ENCODE data around the gene SPTBN4.
A peak's percentile ranks its signal among the peaks of the same experiment; 100 is the strongest.

Gene SPTBN4

DNA sequence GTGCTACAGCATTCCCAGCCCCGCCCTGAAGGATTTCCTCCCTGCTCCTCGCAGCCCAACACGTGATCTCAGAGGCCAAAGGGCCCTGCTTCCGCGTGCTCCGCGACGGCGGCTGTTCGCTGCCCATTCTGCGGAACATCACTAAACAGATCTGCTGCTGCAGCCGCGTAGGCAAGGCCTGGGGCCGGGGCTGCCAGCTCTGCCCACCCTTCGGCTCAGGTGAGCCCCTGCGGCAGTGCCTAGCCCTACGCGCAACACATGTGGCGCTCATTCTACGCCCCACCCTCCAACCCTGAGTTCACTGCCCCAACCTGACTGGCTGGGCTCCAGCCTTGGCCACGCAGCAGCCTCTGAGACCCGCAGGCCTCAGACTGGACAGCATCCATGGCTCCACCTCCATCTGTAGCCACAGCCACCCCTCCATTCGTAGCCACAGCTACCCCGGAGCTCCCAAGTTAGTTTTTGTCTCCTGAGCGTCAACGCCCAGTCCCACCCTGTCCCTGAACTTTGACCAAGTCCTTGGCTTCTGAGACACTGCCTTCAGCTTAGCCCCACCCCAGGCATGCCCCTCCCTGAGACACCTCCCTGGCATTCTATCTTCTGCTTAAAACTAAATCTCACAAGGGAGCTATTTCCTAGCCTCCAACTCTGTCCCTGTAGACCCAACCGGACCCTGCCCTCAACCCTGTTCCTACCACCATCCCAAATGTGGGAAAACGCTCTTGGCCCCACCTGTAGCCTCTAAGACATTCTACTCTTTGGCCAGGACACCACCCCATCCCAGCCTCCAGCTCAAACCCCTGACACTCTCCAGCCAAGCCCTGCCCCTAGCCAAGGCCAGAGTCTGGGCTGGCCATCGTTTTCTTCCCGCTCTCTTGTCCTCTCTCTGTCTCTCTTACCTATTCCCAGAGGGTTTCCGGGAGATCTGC lies 140.8 kb downstream of the SPTBN4 start:
- DNase-seq = no peak

DNA sequence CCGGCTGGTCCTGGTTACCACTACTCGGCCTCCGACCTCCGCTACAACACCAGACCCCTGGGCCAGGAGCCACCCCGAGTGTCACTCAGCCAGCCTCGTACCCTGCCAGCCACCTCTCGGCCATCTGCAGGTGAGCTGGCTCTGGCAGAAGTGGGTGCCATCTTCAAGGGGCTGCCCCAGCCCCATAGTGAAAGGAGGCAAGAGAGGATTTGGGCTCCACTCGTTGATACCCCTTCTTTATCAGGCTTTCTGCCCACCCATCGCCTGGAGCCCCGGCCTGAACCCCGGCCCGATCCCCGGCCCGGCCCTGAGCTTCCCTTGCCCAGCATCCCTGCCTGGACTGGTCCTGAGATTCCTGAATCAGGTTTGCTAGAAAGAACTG lies 141.4 kb downstream of the SPTBN4 start:
- no peak for DNase-seq

DNA sequence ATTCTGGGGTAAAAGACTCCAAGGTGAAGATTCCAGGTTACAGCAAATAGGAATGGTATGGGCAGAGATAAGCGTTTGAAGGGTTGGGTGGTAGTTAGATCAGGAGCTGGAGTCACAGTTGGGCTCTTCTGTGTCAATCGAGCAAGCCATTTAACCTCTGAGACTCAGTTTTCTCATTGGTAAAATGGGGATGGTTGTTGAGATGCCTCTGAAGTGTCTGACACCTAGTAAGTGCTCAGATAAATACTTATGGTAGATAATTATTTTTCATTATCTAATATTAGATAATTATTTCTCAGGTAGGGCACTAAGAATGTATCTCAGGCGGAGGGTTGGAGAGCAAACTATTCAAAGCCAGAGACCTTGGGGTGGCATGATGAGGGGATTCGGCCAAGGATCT lies 142.2 kb downstream of the SPTBN4 start:
- DNase-seq = no peak

DNA sequence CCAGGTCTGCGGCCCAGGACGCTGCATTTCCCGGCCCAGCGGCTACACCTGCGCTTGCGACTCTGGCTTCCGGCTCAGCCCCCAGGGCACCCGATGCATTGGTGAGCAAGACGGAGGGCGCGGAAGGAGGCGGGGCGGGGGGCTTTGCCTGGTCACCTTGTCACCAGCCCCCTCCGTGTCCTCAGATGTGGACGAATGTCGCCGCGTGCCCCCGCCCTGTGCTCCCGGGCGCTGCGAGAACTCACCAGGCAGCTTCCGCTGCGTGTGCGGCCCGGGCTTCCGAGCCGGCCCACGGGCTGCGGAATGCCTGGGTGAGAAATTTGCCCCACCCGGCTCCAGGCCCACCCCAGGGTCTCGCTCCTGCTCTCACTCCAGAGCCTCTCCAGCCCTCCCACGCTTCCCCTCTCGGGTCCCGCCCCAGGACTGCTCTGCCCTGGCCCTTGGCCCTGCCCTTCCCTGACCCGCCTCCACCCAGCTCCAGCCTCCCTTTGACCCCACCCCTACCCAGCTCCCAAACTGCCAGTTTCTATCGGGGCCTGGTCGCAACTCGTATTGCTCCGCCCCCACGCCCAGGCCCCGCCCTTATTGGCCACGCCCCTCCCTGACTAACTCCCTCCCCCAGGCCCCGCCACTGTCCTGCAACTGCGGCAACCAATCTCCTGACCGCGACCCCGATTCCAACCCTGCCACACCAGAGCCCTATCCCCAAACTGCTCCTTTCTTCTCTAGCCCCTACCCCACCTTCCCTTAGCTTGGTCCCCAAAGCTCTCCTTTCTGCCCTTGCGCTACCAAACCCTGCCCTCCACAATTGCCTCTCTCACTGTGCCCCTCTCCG lies 143.0 kb downstream of the SPTBN4 start:
- DNase-seq = no peak

DNA sequence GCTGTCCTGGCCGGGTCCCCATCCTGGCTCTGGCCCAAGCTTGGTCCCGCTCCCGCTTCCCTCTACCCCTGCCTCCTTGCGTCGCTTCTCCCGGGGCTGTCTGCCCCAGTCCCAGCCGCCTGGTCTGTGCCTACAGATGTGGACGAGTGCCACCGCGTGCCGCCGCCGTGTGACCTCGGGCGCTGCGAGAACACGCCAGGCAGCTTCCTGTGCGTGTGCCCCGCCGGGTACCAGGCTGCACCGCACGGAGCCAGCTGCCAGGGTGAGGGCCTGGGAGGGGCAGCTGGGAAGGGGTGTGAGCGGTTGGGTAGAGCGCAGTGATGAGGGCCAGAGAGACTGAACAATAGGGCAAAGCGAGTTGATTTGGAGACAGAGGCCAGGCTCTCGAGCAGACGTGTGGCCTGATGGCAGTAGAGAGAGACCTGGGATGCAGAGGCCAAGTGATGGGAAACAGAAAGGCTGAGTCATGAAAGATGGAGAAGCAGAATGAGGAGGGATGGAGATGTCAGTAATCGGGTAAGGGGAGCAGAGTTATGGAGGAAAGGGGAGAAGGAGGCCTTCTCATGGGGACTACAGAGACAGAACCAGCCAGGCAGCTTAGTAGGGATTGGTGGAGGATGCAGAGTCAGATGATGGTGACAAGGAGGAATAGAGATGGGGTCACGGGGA lies 143.7 kb downstream of the SPTBN4 start:
- no peak for DNase-seq

DNA sequence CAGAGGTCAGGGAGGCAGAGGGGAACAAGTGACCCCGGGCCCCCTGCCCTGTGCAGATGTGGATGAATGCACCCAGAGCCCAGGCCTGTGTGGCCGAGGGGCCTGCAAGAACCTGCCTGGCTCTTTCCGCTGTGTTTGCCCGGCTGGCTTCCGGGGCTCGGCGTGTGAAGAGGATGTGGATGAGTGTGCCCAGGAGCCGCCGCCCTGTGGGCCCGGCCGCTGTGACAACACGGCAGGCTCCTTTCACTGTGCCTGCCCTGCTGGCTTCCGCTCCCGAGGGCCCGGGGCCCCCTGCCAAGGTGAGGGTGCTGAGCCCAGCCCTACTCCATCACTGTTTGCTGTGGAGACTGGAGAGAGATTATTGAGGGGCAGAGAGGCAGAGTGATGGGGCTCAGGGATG lies 144.3 kb downstream of the SPTBN4 start:
- DNase-seq = no peak

DNA sequence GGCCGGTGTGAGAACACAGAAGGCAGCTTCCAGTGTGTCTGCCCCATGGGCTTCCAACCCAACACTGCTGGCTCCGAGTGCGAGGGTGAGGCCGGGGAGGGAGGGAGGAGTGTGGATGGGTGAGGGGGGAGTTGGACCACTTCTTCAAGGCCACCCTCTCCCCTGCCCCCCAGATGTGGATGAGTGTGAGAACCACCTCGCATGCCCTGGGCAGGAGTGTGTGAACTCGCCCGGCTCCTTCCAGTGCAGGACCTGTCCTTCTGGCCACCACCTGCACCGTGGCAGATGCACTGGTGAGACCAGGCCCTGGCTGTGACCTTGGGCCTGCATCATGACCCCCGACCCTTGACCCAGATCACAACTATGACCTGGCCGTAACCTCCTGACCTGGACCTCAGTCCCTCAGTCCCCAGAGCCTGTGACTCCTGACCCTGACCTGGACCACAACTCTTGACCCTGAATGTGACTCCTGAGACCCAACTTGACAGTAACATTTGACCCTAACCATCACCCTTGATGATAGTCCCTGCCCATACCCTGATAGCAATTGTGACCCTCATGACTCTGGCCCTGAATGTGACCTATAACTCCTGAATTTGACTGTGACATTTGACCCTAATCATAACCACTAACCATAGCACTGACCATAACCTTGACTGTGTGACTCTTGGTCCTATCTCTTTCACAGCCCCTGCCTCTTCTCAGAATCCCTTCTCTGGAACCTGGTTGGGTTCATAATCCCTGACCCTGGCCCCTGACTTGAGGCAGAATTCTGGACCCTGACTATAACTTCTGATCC lies 145.3 kb downstream of the SPTBN4 start:
- no peak for DNase-seq

DNA sequence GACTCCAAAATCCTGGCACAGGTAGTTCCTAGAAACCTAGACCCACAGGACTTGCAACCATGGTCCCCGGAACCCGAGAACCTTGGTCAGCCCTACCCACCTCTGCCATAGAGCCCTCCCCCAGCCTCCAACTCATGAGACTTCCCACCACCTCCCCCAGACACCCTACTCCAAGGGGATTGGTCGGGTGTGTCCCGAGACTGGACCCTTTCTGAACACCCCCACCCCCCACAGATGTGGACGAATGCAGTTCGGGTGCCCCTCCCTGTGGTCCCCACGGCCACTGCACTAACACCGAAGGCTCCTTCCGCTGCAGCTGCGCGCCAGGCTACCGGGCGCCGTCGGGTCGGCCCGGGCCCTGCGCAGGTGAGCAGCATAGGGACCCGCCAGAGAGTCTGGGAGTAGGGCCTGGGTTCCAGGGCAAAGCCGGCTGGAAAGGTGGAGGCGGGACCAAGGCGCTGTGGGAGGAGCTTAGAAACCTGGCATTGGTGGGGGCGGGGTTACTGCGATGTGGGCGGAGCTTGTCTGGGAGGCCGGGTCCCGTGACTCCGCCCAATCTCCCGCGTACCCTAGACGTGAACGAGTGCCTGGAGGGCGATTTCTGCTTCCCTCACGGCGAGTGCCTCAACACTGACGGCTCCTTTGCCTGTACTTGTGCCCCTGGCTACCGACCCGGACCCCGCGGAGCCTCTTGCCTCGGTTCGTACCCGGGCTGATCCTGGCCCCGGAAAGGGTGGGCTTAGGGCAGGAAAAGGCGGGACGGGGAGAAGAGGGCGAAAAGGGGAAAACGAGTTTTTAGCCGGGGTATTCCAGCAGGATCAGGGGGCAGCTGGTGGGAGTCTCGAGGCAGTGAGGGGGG lies 146.3 kb downstream of the SPTBN4 start:
- no peak for DNase-seq

DNA sequence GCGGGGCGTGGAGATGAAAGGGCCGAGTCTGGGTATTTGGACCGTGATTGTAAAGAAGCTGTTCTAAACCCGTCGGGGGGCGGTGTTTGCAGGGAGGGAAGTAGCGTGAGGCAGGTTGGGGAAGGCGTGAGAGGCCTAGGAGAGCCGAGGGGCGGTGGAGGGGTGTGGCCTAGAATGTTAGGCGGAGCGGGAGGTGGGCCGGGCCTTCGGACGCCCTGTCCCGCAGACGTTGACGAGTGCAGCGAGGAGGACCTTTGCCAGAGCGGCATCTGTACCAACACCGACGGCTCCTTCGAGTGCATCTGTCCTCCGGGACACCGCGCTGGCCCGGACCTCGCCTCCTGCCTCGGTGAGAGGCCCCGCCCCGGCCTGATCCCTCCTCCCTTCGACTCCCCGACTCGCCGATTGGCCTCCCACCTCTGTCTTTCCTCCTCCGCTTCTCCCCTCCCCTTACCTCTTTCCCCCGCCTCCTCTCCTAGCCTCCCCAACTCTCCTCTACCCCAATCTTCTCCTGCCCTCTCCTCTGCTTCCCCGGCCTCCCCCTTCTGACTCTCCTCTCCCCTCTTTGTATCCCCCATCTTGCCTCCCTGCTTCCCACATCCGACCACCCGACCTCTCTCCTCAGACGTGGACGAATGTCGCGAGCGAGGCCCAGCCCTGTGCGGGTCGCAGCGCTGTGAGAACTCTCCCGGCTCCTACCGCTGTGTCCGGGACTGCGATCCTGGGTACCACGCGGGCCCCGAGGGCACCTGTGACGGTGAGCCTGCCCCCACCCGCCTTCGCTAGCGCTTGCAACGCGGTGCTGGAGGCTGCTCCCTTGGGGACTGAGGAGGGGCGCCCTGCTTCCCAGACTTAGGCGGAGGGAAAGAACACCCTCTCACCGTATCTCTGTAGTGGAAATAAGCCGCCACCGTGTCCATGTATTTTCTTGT lies 147.2 kb downstream of the SPTBN4 start:
- DNase-seq = peak; percentile 34

DNA sequence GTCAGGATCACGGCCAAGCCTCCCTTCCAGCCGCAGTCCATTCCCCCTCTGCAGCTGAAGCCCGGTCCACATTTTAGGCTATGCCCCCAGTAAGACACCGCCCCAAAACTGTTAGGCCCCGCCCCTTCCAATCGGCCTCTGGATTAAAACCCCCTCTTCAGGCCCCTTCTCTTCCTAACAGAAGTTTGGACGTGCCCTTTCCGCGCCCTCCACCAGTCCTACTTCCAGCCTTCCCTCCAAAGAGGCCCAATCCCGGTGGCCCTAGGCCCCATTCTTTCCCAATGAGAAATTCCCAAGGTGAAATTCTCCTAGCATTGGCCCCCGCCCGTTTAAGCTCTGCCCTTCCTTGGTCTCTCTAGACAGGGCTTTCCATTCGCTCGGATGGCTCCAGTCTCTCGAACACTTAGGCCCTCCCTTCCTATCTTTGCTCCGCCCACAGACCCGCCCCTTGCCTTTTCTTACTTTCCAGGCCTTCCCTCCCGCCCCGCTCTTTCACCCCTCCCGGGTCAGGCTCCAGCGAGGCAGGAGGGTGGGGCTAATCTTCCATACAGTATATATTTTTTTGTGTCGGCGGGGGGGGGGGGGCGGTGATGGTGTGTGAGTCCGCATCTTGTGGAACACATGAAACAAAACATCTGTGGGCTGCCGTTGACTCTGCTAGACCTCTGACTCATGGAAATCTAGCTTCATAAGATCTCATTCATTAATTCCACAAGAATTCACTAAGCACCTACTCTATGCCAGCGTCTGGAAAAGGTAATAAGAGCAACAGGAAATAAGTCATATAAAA lies 148.0 kb downstream of the SPTBN4 start:
- DNase-seq = peak; percentile 96

DNA sequence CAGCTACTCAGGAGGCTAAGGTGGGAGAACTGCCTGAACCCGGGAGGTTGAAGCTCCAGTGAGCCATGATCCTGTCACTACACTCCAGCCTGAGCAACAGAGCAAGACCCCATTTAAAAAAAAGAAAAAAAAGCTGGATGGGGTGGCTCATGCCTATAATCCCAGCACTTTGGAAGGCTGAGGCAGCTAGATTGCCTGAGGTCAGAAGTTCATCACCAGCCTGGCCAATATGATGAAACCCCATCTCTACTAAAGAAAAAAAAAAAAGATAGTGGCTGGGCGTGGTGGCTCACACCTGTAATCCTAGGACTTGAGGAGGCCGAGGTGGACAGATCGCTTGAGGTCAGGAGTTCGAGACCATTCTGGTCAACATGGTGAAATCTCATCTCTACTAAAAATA lies 149.4 kb downstream of the SPTBN4 start:
- no peak for DNase-seq

DNA sequence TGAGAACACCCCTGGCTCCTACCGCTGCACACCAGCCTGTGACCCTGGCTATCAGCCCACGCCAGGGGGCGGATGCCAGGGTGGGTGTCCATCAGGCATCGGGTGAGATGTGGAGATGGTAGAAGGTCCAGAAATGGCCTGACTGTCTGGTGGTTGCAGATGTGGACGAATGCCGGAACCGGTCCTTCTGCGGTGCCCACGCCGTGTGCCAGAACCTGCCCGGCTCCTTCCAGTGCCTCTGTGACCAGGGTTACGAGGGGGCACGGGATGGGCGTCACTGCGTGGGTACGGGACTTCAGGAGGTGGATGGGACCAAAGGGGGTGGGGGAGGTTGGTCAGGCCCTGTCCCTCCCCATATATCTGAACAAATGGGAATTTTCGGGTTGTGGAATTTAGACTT lies 150.1 kb downstream of the SPTBN4 start:
- DNase-seq = no peak

DNA sequence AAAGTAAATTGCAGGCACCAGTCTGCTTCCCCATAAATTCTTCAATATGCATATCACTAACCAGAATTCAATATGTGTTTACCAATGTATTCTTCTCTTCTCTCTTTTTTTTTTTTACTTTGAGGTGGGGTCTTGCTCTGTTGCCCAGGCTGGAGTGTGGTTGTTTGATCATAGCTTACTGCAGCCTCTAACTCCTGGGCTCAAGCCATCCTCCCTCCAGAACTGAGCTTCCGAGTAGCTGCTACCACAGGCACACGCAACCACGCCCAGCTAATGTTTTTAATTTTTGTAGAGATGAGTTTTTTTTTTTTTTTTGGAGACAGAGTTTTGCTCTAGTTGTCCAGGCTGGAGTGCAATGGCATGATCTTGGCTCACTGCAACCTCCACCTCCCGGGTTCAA lies 151.2 kb downstream of the SPTBN4 start:
- DNase-seq = no peak

DNA sequence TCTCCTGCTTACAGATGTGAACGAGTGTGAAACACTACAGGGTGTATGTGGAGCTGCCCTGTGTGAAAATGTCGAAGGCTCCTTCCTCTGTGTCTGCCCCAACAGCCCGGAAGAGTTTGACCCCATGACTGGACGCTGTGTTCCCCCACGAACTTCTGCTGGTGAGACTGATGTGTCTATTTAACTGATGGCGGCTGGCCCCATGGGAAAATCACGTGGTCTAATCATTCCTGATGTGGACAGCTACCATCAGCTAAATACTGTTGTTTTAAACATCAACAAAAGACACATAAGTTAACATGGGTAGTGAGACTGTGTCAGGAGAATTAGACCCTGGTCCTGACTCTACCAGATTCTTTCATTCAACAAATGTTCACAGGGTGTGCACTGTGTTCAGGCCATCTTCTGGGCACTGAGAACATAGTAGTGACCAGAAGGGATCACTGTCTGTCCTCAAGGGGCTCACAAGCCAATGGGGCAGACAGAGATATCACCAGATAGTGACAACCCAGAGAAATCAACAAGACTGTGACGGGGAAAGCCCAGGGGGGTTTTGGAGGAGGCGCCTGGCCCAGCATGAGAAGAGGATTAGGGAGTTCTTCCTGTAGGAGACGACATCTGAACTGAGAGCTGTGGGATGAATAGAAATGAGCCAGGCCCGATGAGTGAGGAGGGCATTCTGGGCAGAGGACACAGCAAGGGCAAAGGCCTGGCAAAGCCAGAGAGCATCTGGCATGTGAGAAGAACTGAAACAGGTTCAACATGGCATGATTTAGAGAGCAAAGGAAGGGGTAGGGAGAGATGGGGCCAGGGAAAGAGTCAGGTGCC lies 152.7 kb downstream of the SPTBN4 start:
- no peak for DNase-seq

DNA sequence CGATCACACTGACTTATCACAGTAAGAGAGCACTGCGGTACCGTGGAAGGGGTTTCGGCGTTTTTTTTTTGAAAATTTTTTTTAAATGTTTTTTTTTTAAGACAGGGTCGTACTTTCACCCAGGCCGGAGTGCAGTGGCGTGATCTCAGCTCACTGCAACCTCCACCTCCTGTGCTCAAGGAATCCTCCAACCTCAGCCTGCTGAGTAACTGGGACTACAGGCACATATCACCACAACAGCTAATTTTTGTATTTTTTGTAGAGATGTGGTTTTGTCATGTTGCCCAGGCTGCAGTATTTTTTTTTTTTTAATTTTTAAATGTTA lies 153.3 kb downstream of the SPTBN4 start:
- DNase-seq = no peak

DNA sequence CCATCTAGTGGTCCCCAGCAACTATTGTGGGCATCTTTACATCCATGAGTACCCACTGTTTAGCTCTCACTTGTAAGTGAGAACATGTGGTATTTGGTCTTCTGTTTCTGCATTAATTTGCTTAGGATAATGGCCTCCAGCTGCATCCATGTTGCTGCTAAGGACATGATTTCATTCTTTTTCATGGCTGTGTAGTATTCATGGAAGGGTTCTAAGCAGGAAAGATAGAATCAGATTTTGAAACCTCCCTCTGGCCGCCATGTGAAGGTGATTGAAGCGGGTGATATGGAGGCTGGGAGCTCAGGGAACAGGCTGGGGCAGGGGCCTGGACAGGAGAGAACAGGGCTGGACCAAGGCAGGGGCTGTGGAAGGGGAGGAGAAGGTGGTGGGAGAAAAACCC lies 154.5 kb downstream of the SPTBN4 start:
- DNase-seq = no peak

DNA sequence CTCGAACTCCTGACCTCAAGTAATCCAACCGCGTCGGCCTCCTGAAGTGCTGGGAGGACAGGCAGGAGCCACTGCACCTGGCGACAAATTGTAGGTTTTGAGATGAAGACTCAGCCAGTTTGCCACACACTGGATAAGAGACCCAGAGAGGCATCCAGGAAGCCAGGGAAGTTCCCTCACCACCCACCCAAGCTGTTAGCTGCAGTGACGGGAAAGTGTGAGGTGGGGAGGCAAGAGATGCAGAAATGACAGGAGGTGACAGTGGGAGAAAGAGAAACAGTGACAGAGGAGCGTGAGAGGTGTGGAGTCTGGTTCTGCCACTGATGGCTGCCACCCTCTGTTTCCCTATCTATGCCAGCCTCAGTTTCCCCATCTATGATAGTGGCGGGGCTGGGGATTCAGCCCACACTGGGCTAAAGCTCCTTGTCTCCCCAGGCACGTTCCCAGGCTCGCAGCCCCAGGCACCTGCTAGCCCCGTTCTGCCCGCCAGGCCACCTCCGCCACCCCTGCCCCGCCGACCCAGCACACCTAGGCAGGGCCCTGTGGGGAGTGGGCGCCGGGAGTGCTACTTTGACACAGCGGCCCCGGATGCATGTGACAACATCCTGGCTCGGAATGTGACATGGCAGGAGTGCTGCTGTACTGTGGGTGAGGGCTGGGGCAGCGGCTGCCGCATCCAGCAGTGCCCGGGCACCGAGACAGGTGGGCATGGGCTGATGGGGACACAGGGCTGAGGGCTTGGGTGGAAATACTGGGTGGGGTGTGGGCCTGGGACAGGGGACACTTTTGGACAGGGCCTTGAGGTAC lies 155.4 kb downstream of the SPTBN4 start:
- DNase-seq = no peak

DNA sequence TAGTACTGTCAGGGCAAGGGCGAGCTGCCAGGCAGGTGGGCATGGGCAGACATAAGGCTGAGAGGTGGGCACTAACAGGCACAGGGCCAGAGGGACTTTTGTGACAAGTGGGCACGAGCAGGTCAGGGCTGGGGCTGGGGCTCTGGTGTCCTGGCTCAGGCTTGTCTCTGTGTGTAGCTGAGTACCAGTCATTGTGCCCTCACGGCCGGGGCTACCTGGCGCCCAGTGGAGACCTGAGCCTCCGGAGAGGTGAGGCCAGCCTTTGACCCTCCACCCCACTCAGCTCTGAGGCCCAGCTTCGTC lies 155.9 kb downstream of the SPTBN4 start:
- no peak for DNase-seq
